Panc1 (cell line): ENCODE measurements around the gene USF1. TPM values are rescaled to one million over a fixed set of nuclear protein-coding genes. Genes with fewer than 3 reads are reported as not detected.

Experiments used
- ATAC-seq: fragments of 200-7000 bp; cut with Tn5 transposase; 2 replicates; pipeline ENCODE4 v1.9.1; 2020; ENCODE audit warnings: mild to moderate bottlenecking, moderate library complexity
- BruUV-seq: library from RNA; stranded (reverse); fragments of 400-500 nt; replicated peaks from 2 replicates; lab custom pipeline; 2021; lab: Mats Ljungman, UMichigan
- CTCF ChIA-PET: fragments of 300-600 bp; sonication (Branson Sonifier 250); formaldehyde crosslinking; loops from one replicate; lab custom pipeline; 2022; ENCODE audit warnings: antibody characterized with exemption; lab: Charles Lee
- POLR2A ChIA-PET: fragments of 300-600 bp; sonication (Branson Sonifier 250); formaldehyde crosslinking; loops from one replicate; lab custom pipeline; 2022; ENCODE audit warnings: antibody characterized with exemption; lab: Charles Lee
- DNase-seq: peaks from one replicate; pipeline ENCODE4 v3.0.0-alpha.2; 2010; ENCODE audit warnings: low read depth, low spot score
- H3K27ac ChIP-seq: 2 replicates; pipeline ENCODE4 v1.5.1; 2011; ENCODE audit warnings: mild to moderate bottlenecking, low read length, inconsistent platforms
- H3K27me3 ChIP-seq: fragments of 200-500 bp; sonication (Bioruptor generic); 2 replicates; pipeline ENCODE4 v1.6.0; 2014; ENCODE audit warnings: low read length, inconsistent platforms; ENCODE audit not compliant: control insufficient read depth, insufficient read depth
- H3K36me3 ChIP-seq: fragments of 200-500 bp; sonication (Bioruptor generic); 2 replicates; pipeline ENCODE4 v1.5.1; 2014; ENCODE audit warnings: inconsistent platforms, mild to moderate bottlenecking, low read length, moderate library complexity; ENCODE audit not compliant: control insufficient read depth, insufficient read depth
- H3K4me1 ChIP-seq: 2 replicates; pipeline ENCODE4 v1.5.1; 2011; ENCODE audit warnings: inconsistent platforms, mild to moderate bottlenecking, low read length, moderate library complexity; ENCODE audit not compliant: control insufficient read depth, insufficient read depth
- H3K4me3 ChIP-seq, 2 experiments: 2 replicates each; pipeline ENCODE4 v1.5.1; 2011 to 2012; ENCODE audit warnings: low read depth in 2 of 2, low read length in 2 of 2, mild to moderate bottlenecking in 2 of 2, inconsistent platforms in 1 of 2, moderate library complexity in 1 of 2
- H3K9me3 ChIP-seq: fragments of 200-500 bp; sonication (Bioruptor generic); 2 replicates; pipeline ENCODE4 v1.5.1; 2014; ENCODE audit warnings: low read depth, mild to moderate bottlenecking, inconsistent platforms, low read length, moderate library complexity; ENCODE audit not compliant: control insufficient read depth, insufficient read depth
- CTCF ChIP-seq: fragments of 450-650 bp; IDR thresholded peaks from 2 replicates; pipeline ENCODE4 v1.5.1; 2017; ENCODE audit warnings: mild to moderate bottlenecking
- POLR2AphosphoS5 ChIP-seq: IDR thresholded peaks from 2 replicates; pipeline ENCODE4 v1.6.1; 2012; ENCODE audit warnings: mild to moderate bottlenecking, low read depth, low read length, moderate library complexity
- REST ChIP-seq, 2 experiments: IDR thresholded peaks; 2 replicates each; pipeline ENCODE4 v1.6.1; 2011 to 2012; ENCODE audit warnings: low read depth in 2 of 2, control low read depth in 1 of 2, low read length in 1 of 2, mild to moderate bottlenecking in 1 of 2, moderate library complexity in 1 of 2; ENCODE audit not compliant: insufficient read depth in 1 of 2
- SIN3A ChIP-seq: IDR thresholded peaks from 2 replicates; pipeline ENCODE4 v1.6.1; 2012; ENCODE audit warnings: low read depth, mild to moderate bottlenecking, low read length, moderate library complexity, borderline replicate concordance; ENCODE audit not compliant: insufficient read depth
- TCF7L2 ChIP-seq: IDR thresholded peaks from 2 replicates; pipeline ENCODE4 v1.6.1; 2011; ENCODE audit warnings: mild to moderate bottlenecking, low read depth, low read length, inconsistent platforms
- in situ Hi-C: cut with HindIII; loops from 2 replicates; pipeline ENCODE4 v1.10.0; 2016; ENCODE audit warnings: low sequenced_read_pairs, low pct_unique_long_range_greater_than_20kb
- intact Hi-C: fragments of 100-400 bp; cut with micrococcal nuclease; formaldehyde crosslinking; loops from one replicate; pipeline ENCODE4 v1.10.0; 2022; ENCODE audit not compliant: unreplicated experiment
- total RNA-seq: library from RNA; stranded (reverse); gene quantifications from one replicate; pipeline ENCODE4 v1.2.1, GENCODE V29; 2021; ENCODE audit not compliant: unreplicated experiment

The USF1 gene
- total RNA-seq, 1 experiment from 2014 or later: 57.7 TPM

GRCh38 chr1:161074676-161075368 is 29.0 kb upstream of the USF1 start:
- DNase-seq (no peak), ATAC-seq (no peak)
- ChIA-PET CTCF (interaction anchor here (0.7 kb wide), 1 partner anchor 23 kb away, joined by 3 read pairs; no protein-coding TSS in a partner anchor), POLR2A (no interaction called here)
- H3K27ac ChIP-seq: no peak overlapping the region
- H3K9me3 ChIP-seq: no peaks in the 10 kb centered on the region
- BruUV-seq: no TSS peak
- intact Hi-C loops: no loop called here
- no peaks in the 10 kb centered on the region for H3K27me3 ChIP-seq
- H3K4me1 ChIP-seq: no peaks in the 10 kb centered on the region
- in situ Hi-C loops: no loop called here
- no peaks in the 10 kb centered on the region for H3K36me3 ChIP-seq
- no peak for TF ChIP-seq REST (IDR thresholded peaks at IDR 0.05; ENCODE audit: insufficient read depth in 1 of 2, low read depth in 2 of 2, low read length in 1 of 2)
- no peak for TF ChIP-seq SIN3A
- no peak for TF ChIP-seq CTCF
- no peak overlapping the region for H3K4me3 ChIP-seq

- CTCF ChIA-PET: interaction anchor here (0.5 to 0.9 kb wide), 2 partner anchors 24 to 68 kb away, joined by 3 to 4 read pairs; no protein-coding TSS in a partner anchor
- H3K4me1 ChIP-seq: no peaks in the 10 kb centered on the region
- H3K9me3 ChIP-seq: no peaks in the 10 kb centered on the region
- no peak overlapping the region for H3K27ac ChIP-seq
- POLR2A ChIA-PET: interaction anchor here (0.5 kb wide), 1 partner anchor 52 kb away, joined by 8 read pairs; the partner anchor contains the start of gene F11R
- H3K4me3 ChIP-seq: no peak overlapping the region
- intact Hi-C loops (no loop called here), in situ Hi-C loops (no loop called here)
- ATAC-seq (peak; percentile 66; the same call in 1 of the 2 replicates), DNase-seq (no peak)
- TF ChIP-seq CTCF (no peak), REST (IDR thresholded peaks at IDR 0.05; ENCODE audit: insufficient read depth in 1 of 2, low read depth in 2 of 2, low read length in 1 of 2) (no peak), SIN3A (no peak), TCF7L2 (no peak), POLR2AphosphoS5 (no peak)
- no TSS peak for BruUV-seq
- H3K27me3 ChIP-seq: no peaks in the 10 kb centered on the region
- H3K36me3 ChIP-seq: no peaks in the 10 kb centered on the region
Observed at GRCh38 chr1:161073474-161074121, 27.8 kb upstream of the USF1 start.
